WTC11 (cell line): ENCODE data around the gene TSPAN7. TPM values are rescaled to one million over a fixed set of nuclear protein-coding genes. Genes with fewer than 3 reads are reported as not detected.

Source experiments
- ATAC-seq: fragments of 200-7000 bp; cut with Tn5 transposase; 2 replicates; pipeline ENCODE4 v1.10.0; 2021; ENCODE audit warnings: mild to moderate bottlenecking, moderate library complexity
- CTCF ChIA-PET: fragments of 300-600 bp; sonication (Branson Sonifier 250); formaldehyde crosslinking; loops from one replicate; lab custom pipeline; 2021; ENCODE audit warnings: antibody characterized with exemption; lab: Charles Lee
- POLR2A ChIA-PET: fragments of 350-600 bp; sonication (Branson Sonifier 250); formaldehyde crosslinking; loops from one replicate; lab custom pipeline; 2021; ENCODE audit warnings: antibody characterized with exemption; lab: Charles Lee
- DNase-seq: peaks from one replicate; pipeline ENCODE4 v3.0.0; 2021; ENCODE audit warnings: low spot score
- H3K27ac Mint-ChIP-seq: 2 replicates; pipeline ENCODE4 v1.8.0; 2021; ENCODE audit warnings: mixed read lengths
- H3K27me3 Mint-ChIP-seq: 2 replicates; pipeline ENCODE4 v1.8.0; 2021; ENCODE audit warnings: low read depth, mild to moderate bottlenecking, moderate library complexity, mixed read lengths
- H3K36me3 Mint-ChIP-seq: 2 replicates; pipeline ENCODE4 v1.8.0; 2021; ENCODE audit warnings: mixed read lengths
- H3K4me1 Mint-ChIP-seq: 2 replicates; pipeline ENCODE4 v1.8.0; 2022; ENCODE audit warnings: mixed read lengths
- H3K4me3 Mint-ChIP-seq: 2 replicates; pipeline ENCODE4 v1.8.0; 2021; ENCODE audit warnings: mild to moderate bottlenecking, moderate library complexity, mixed read lengths
- H3K9me3 Mint-ChIP-seq: 2 replicates; pipeline ENCODE4 v1.8.0; 2021; ENCODE audit warnings: mixed read lengths
- ATF6 ChIP-seq: sonication (generic); formaldehyde crosslinking; IDR thresholded peaks from 2 replicates; pipeline ENCODE4 v1.8.1; 2023; ENCODE audit warnings: mild to moderate bottlenecking, missing genetic modification reagents
- ERG ChIP-seq: fragments of 250-450 bp; sonication (Bioruptor Pico); IDR thresholded peaks from 2 replicates; pipeline ENCODE4 v1.8.0; 2021; ENCODE audit warnings: mild to moderate bottlenecking
- GTF2I ChIP-seq: fragments of 250-450 bp; sonication (Bioruptor Pico); conservative IDR thresholded peaks from 2 replicates; pipeline ENCODE4 v1.4.0; 2021; ENCODE audit warnings: mild to moderate bottlenecking
- HMGXB4 ChIP-seq: sonication (generic); formaldehyde crosslinking; IDR thresholded peaks from 2 replicates; pipeline ENCODE4 v1.8.1; 2023; ENCODE audit warnings: mild to moderate bottlenecking, moderate library complexity, missing genetic modification reagents
- JAZF1 ChIP-seq: fragments of 250-450 bp; sonication (Bioruptor Pico); IDR thresholded peaks from 2 replicates; pipeline ENCODE4 v1.9.0; 2021; ENCODE audit warnings: moderate library complexity, mild to moderate bottlenecking, inconsistent platforms
- NR1H2 ChIP-seq: sonication (generic); formaldehyde crosslinking; IDR thresholded peaks from 2 replicates; pipeline ENCODE4 v1.9.0; 2021; ENCODE audit warnings: mild to moderate bottlenecking, moderate library complexity, missing genetic modification reagents
- OVOL2 ChIP-seq: fragments of 250-450 bp; sonication (Bioruptor Pico); IDR thresholded peaks from 2 replicates; pipeline ENCODE4 v1.9.0; 2021; ENCODE audit warnings: mild to moderate bottlenecking, borderline replicate concordance
- PRRX2 ChIP-seq: fragments of 250-450 bp; sonication (Bioruptor Pico); IDR thresholded peaks from 2 replicates; pipeline ENCODE4 v1.8.0; 2021; ENCODE audit warnings: mild to moderate bottlenecking
- SOX15 ChIP-seq: fragments of 250-450 bp; sonication (Bioruptor Pico); IDR thresholded peaks from 2 replicates; pipeline ENCODE4 v1.9.0; 2021; ENCODE audit warnings: mild to moderate bottlenecking
- STAT6 ChIP-seq: sonication (generic); formaldehyde crosslinking; conservative IDR thresholded peaks from 2 replicates; pipeline ENCODE4 v1.8.1; 2023; ENCODE audit warnings: mild to moderate bottlenecking, low read depth, missing genetic modification reagents, moderate library complexity
- TCF7 ChIP-seq: sonication (generic); formaldehyde crosslinking; IDR thresholded peaks from 2 replicates; pipeline ENCODE4 v1.8.0; 2022; ENCODE audit warnings: mild to moderate bottlenecking, low read depth, missing genetic modification reagents, moderate library complexity
- ZNF121 ChIP-seq: sonication (generic); formaldehyde crosslinking; IDR thresholded peaks from 2 replicates; pipeline ENCODE4 v1.8.0; 2023; ENCODE audit warnings: missing genetic modification reagents
- ZNF232 ChIP-seq: sonication (generic); formaldehyde crosslinking; IDR thresholded peaks from 2 replicates; pipeline ENCODE4 v1.8.0; 2022; ENCODE audit warnings: mild to moderate bottlenecking, missing genetic modification reagents
- ZNF281 ChIP-seq: sonication (generic); formaldehyde crosslinking; IDR thresholded peaks from 2 replicates; pipeline ENCODE4 v1.8.0; 2023; ENCODE audit warnings: mild to moderate bottlenecking, missing genetic modification reagents
- ZNF416 ChIP-seq: fragments of 250-450 bp; sonication (Bioruptor Pico); IDR thresholded peaks from 2 replicates; pipeline ENCODE4 v1.9.0; 2021; ENCODE audit warnings: mild to moderate bottlenecking, inconsistent platforms
- total RNA-seq: library from RNA; stranded (reverse); gene quantifications from 3 replicates; pipeline ENCODE4 v1.2.3, GENCODE V29; 2021

TSPAN7 gene
- total RNA-seq, 1 experiment from 2014 or later = 10.8 TPM

GRCh38 chrX:38552721-38553120, 8.6 kb upstream of the TSPAN7 start (continued):
- no peak for TF ChIP-seq HMGXB4 (CRISPR knock-in tag)
- TF ChIP-seq JAZF1 (CRISPR knock-in tag) = no peak

GRCh38 chrX:38558686-38559085, 2.7 kb upstream of the TSPAN7 start:
- ATAC-seq (no peak), DNase-seq (no peak)
- Mint-ChIP-seq H3K4me1 (peaks cover 12% of the 10 kb centered on the region; the same call in 1 of the 2 replicates), H3K36me3 (no peaks in the 10 kb centered on the region), H3K27me3 (peaks cover 21% of the 10 kb centered on the region), H3K27ac (no peak overlapping the region), H3K4me3 (no peak overlapping the region), H3K9me3 (no peaks in the 10 kb centered on the region)
- ChIA-PET CTCF (no interaction called here), POLR2A (no interaction called here)
- TF ChIP-seq OVOL2 (no peak), TCF7 (CRISPR knock-in tag) (no peak), ZNF121 (CRISPR knock-in tag) (no peak), STAT6 (CRISPR knock-in tag) (no peak), SOX15 (CRISPR knock-in tag) (no peak), ERG (no peak), ZNF416 (CRISPR knock-in tag) (no peak), ZNF281 (CRISPR knock-in tag) (no peak), PRRX2 (CRISPR knock-in tag) (no peak), ATF6 (CRISPR knock-in tag) (no peak), GTF2I (CRISPR knock-in tag) (no peak), NR1H2 (CRISPR knock-in tag) (no peak), ZNF232 (no peak)
